HG03558 (cell line): ENCODE results near the gene PIRT.

ENCODE experiments used
- ATAC-seq: cut with Tn5 transposase; IDR thresholded peaks from one replicate; pipeline ENCODE4 v1.9.1; 2021; ENCODE audit warnings: moderate number of reproducible peaks; ENCODE audit not compliant: unreplicated experiment; ENCODE audit errors: extremely low read depth

PIRT gene

DNA sequence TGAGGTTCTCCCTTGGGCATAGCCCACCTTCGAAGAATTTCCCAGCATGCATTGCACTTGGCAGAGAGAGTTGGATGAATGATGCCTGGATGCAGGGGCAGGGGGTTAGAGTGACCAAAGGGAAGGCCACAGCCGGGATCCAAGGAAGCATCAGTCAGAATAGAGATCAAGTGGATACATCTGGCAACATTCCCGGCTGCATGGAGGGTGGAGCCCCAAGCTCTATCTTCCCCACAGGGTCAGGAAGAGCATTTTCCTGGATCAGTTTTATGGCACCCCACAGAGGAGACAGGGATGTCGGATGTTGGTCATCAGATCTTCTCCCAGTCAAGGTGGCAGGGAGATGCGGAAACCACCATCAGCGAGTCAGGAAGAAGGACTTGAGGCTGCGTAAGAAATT, 13.0 kb downstream of the PIRT start:
- ATAC-seq: no peak

DNA sequence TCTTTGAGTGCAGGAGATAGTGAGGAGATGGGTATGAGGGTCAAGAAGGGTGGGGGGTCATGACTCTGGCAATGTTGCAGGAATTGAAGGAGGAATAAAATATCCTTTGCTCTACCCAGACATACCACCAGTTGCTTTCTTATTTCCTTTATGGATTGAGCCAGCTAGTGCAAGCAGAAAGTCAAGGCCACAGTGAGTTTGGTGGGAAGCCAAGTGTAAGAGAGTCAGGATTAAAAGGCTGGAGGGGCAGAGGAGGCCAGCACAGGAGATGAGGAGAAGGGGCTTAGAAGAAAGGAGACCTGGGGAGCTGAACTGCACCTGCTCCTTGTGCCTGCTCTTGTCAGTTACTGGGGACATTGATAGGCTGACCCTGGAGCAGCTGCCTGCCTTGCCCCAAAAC, 16.1 kb downstream of the PIRT start:
- ATAC-seq: no peak

DNA sequence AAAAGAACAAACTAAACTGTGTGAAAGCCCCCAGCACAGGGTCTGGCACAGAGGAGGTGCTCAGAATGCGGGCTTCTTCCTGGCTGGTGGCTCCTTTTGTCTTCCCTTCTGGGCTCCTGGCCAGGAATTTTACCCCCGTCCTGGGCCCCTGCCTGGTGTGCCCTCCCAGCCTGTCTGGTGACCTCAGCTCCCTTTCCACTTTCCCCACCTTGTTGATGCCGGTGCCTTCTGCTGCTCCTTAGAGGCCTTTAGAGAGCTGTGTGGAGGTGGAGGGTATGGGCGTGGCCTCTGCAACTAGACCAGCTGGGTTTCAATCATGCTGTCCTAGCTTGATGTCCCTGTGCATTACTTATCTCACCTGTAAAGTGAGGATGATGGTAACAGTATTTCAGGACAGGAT, 16.8 kb downstream of the PIRT start:
- no peak for ATAC-seq

DNA sequence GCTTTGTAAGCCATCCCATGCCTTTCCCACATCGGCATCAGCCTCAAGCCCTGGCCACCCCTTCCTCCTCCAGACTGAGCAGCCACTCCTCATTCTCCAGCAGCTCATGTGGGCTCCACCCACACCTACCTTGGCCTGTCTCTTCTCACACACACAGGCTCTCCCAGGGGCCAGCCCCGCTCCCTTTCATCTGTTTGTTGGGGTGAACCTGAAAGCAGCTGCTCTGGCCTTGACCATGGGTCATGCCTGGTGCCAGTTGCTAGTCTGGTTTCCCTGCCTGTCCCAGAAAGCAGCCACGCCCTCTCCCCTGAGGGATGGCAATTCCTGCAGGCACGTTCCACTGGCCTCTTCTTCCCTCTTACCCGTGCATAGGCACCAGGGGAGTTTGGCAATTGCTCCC, 22.6 kb downstream of the PIRT start:
- ATAC-seq: no peak

DNA sequence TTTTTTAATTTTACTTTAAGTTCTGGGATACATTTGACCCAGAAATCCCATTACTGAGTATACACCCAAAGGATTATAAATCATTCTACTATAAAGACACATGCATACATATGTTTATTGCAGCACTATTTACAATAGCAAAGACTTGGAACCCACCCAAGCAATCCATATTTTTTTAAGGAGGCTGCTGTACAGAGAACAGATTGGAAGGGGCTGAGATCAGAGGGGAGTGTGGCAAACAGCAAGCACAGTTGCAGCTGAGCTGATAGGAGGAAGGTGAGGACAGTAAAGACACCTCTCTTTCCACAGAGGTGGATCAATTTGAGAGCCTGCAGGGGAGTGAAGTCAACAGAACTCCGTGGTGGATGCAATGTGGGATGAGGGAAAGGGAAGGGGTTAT, 23.8 kb downstream of the PIRT start:
- ATAC-seq: no peak

DNA sequence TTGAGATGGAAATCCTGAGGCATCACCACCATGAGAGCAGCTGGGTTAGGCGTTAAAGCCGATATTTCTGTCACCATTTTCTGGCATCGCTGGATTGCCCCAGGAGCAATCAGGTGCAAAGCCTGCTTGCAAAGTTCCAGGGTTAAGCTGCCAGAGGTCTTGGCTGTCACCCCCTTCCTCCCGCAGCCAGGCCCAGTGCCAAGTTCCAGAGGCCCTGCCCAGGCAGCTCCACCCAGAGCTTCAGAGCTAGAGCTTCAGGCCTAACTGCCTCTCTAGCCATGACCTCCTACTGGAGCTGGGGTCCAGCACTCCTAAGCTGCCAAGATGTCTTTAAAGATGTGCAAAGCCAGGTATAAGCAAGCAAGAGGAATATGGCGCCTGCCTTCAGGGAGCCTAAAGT, 25.2 kb downstream of the PIRT start:
- ATAC-seq: no peak

DNA sequence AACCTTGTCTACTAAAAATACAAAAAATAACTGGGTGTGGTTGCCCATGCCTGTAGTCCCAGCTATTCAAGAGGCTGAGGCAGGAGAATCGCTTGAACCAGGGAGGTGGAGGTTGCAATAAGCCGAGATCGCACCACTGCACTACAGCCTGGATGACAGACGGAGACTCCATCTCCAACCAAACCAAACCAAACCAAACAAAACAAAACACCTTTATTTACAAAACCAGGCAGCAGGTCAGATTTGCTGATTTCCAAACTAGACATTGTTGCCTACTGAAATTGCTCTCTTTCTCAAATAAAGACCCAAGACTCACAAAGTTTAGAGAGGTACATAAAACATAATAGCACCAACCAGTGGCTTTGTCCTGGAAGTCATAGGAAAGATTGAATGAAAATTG, 28.3 kb downstream of the PIRT start:
- no peak for ATAC-seq

DNA sequence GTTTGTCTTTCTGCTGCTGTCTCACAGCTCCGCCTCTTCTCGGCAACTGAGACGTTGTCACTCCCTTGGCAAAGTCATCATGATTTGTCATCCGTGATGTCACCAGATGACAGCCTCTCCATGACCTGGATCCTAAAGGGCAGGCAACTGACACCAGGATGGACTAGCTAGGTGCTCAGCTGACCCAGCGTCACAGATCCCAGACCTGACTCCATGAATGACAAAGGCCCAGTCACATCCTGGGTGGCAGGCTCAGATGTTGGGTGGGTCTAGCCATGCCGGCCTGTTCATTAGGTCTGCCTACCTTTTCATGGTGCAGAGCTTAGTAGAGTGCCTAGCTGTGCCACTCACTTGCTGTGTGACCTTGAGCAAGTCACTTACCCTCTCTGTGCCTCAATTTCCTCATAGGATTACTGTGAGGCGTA, 30.2 kb downstream of the PIRT start:
- no peak for ATAC-seq

DNA sequence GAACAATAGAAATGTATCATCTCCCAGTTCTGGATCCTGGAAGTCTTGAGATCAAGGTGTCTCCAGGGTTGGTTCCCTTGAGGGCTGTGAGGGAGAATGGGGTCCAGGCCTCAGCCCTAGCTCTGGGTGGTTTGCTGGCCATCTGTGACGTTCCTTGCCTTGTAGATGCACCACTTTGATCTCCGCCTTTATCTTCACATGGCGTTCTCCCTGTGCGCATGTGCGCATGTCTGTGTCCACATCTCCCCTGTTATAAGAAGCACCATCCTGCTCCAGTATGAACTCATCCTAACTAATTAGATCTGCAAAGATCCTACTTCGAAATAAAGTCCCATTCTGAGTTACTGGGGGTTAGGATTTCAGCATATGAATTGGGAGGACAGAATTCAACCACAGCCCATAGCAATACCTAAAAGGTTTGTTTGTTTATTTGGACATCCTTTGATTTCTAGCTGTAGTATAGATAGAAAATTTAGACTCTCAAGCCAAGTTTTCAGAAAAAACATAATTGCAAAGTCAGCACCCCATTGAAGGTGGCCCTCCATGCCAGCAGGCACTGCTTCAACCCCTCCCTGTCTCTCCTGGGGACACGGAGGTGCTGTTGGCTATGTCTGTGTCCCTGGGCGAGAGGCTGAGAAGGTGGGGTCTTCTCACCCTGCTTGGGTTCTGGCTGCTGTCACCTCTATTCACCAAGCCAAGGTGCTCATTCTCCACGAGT, 31.2 kb downstream of the PIRT start:
- no peak for ATAC-seq

DNA sequence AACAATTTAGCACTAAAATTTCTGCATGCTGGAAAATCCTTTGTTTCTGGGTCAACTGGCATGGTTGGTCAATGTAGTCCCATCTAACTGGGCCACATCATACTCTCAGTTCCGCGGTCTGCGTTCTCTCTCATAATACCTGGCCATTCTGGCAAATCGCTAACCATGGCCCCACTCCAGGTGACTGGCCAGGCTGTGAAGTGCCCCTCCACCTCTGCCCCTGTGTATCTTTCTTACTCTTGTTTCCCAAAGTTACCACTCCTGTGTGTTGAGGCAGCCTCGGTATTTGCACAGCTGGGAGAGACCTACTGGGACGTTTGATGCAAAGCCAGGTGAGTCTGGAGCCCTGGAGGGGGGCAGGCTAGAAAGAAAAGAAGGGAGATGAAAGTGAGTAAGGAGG, 32.0 kb downstream of the PIRT start:
- no peak for ATAC-seq

DNA sequence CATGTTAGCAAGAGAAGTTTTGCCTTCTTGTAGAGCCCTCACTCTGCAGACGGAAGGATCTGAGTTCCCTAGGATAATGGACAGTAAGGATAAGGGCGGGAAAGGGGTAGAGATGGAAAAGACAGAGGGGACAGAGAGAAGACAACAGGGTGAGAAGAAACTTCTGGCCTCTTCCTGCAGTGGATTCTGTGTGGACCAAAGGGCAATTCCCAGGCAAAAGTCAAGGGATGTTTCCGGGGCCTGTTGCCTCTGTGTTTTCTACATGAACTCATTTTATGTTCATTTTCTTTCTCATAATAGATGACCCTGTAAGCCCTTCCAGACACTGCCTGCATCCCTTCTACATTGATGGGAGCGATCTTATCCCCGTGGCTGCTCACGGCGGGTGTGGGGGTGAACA, 33.3 kb downstream of the PIRT start:
- no peak for ATAC-seq

DNA sequence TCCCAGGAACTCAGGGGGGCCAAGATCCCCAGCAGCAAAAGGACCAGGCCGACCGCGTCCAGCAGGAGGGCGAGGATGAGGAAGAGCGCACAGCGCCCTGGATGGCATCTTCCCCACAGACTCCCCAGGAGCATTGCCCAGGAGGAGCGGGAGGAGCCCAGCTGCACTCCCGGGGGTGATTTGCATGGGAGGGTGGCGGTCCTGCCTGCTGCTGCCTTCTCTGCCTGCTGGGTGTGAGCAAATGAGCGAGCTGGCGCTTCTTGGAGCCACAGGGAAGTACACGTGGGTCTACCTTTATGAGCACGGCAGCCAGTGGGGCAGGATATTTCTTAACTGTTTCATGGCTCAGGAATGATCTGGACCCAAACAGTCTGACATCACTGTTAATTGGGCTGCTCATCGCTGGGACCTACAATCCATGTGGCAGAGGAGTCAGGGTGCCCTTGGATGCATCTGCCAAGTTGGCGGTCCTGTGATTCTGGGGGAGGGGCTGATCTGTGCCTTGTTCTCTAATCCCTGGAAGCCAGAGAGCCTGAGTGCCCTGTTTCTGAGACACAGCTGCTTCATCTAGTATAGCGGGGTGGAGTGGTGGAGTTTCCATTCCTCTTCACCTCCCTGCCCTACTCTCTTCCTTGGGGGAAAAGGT, 33.9 kb downstream of the PIRT start, which contains the start of gene TMEM238L:
TSS of gene TMEM238L (minus strand) at position 270 of the 646 bp plus-strand sequence. CDS start at position 134, 136 bp downstream.
- ATAC-seq: no peak

DNA sequence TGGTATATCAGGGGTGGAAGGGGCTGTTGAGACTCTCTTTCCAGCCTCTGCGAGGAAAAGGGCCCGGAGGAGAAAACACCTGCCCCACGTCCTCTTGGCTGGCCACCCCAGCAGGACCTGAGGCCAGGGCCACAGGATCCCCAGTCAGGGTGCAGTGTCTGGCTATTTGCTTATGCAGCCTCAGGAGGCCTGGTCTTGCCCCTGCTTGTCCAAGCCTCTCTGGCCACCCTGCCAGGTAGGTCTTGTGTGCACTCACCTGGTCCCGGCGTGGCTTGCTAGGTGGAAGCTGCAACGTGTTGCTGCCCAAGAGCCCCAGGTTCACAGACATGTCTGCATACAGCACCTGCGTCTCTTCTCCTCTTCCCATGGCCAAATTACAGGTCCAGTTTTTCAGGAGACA, 34.5 kb downstream of the PIRT start:
- ATAC-seq: no peak

DNA sequence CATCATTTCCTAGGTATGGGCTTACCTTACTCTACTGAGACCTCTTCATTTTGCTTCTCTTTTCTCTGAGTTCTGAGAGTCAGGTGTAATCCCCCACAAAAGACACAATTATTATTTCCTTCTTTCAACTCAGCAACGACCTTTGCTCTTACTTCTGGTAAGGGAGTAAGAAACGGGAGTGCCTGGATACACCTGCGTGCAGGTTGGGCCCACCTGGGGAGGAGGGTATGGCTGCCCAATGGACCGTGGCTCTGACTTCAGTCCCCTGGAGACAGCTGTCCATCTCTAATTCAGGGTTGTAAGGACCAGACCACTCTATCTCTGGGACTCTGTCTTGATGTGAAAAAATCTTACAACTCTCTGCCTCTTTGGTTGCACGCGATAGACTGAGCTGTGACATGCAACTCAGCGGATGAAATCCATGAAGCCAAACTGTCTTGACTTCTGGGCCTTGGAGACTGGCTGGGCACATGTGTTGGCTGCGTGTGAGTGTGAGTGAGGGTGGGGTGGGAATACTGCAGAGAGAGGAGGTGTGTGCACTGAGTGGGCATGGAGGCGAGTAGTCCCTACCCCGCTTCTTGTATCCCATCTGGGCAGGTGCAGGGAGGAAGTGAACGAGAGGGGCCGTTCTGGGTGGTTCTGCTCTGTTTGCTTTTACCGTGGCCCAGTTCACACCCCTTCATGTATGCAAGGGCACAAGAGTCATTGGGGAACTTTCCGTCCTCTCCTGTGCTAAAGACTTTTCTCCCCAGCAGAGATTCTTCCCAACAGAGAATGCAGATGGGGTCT, 35.2 kb downstream of the PIRT start:
- no peak for ATAC-seq

DNA sequence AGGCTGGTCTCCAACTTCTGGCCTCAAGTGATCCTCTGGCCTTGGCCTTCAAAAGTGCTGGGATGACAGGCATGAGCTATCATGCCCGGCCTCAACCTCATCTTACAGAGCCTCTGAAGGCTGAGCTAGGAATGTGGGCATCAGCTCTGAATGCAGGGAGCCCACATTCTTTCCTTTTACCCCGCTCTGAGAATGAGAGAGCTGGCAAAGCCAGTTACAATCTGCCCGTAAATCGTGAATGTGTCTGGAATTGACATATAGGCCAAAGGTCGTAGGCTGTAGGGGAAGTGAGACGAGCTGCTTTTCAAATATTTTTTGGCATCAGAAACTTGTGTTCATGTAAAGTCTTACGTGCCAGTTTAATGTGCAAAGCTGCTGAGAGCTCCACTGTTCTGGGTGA, 38.5 kb downstream of the PIRT start:
- ATAC-seq: no peak

DNA sequence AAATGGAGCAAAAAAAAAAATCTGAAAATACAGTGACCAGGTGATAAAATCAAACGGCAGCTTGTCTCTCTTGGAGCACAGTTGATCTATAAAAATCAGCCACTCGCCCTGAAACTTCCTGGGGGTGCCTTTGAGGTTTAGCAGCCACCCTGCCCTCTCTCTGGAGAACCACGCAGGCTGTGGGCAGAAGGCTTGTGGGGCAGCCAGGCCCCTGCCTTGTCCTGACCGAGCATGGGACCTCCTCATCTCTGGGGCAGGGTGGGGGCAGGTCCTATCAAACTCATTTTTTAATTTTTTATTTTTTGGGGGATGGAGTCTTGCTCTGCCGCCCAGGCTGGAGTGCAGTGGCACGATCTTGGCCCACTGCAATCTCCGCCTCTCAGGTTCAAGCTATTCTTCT, 39.0 kb downstream of the PIRT start:
- ATAC-seq: no peak

DNA sequence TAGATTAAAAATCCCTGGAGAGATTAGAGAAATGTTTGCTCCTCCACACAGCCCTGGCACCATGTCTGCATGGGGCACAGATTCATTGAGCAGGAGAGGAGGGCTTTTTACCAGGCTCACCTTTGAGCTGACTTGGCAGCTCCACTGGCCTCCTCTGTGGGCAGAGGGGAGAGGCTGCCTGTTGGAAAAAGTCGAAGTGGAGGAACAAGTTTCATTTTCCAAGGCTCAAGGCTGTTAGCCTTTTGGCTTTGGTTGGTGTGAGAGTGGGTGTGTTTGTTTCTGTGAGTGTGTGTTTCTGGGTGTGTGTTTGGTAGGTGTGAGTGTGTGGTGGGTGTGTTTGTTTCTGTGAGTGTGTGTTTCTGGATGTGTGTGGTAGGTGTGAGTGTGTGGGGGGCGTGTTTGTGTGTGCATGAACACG, 39.5 kb downstream of the PIRT start:
- ATAC-seq: no peak

DNA sequence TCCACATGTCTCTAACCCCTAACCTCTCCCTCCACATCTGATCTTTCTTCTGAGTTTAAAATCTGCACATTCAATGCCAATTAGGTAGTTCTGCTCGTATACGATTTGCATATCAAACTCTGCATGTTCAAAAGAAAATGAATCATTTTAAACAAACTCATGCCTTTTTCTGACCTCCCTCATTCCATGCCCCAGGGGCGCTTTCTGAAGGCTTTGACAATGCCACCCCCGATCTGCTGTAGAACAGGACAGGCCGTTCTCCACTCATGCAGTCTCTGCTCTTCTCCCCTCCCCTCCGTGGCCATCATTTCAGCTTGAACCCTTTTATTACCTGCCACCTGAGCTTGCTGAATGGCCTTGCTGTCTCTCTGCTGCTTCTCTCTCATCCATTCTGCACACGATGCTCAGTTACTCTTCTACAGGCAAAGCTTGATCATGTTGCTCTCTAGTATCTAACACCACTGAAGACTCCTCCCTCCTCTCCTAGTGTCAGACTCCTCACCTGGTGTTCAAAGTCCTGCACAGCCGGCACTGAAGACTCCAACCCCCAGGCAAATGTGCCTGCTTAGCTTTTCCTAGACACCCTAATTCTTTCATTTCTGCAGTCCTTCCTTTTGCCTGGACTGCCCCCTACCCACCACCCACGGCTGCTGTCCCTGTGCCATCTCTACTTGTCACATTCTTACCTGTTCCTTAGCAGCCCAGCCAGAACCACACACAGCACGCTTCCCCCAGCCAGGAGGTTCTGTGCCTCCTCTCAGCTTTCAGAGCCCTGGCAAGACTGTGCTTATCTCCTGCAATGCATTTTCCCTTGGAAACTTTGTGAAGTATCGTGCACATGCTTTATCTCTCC, 40.2 kb downstream of the PIRT start:
- no peak for ATAC-seq

DNA sequence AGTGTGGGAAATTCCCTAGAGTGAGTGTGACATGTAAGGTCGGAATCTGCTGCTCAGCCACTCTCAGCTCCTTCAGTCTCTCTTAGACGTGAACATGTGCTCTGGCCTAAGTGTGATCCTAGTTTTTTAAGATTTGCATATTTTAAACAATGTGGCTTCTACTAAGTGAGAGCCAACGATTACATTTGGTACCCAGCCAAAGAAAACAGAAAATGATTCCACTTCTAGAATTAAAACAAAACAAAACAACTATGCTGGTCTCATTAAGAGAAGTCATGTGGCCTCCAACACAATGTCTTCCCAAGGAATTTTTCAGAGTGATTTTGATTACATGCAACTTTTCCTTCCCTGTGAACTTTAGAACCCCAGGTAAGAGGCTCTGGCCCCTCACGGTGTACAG, 44.1 kb downstream of the PIRT start:
- ATAC-seq: no peak

DNA sequence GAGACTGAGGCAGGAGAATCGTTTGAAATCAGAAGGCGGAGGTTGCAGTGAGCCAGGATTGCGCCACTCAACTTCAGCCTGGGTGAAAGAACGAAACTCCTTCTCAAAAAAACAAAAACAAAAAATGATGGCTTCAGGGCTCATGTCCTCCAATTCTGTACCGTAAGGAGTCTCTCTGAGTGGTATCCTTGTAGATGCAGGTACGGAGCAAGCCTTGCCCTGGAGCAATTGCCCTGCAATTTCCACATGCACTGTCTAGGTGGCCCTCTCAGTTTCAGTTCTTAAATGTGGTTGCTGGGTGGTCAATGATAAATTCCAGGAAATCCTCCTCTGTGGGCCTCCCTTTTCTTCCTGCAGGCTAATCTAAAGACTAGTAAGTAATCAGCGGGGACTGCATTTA, 44.6 kb downstream of the PIRT start:
- ATAC-seq: no peak
